Measurements from ENCODE around the gene RFNG.
A peak's percentile ranks its signal among the peaks of the same experiment; 100 is the strongest.

The RFNG gene

GRCh38 chr17:82065638-82066303 is 14.2 kb upstream of the RFNG start, which contains the start of gene DUS1L:
TSS of gene DUS1L (minus strand) at chr17:82065804. CDS start at chr17:82065059, 745 bp downstream.
- Mint-ChIP-seq H3K9me3 (no peaks in the 10 kb centered on the region), H3K27me3 (ENCODE audit: low read depth) (no peaks in the 10 kb centered on the region), H3K4me1 (no peaks in the 10 kb centered on the region), H3K27ac (peak within 1 kb of the TSS; percentile 27 to 84 (median 65)), H3K36me3 (ENCODE audit: low read depth) (no peaks in the 10 kb centered on the region), H3K4me3 (peak within 1 kb of the TSS; percentile 82 to 89 (median 86))
- TF ChIP-seq, protein P1, sequence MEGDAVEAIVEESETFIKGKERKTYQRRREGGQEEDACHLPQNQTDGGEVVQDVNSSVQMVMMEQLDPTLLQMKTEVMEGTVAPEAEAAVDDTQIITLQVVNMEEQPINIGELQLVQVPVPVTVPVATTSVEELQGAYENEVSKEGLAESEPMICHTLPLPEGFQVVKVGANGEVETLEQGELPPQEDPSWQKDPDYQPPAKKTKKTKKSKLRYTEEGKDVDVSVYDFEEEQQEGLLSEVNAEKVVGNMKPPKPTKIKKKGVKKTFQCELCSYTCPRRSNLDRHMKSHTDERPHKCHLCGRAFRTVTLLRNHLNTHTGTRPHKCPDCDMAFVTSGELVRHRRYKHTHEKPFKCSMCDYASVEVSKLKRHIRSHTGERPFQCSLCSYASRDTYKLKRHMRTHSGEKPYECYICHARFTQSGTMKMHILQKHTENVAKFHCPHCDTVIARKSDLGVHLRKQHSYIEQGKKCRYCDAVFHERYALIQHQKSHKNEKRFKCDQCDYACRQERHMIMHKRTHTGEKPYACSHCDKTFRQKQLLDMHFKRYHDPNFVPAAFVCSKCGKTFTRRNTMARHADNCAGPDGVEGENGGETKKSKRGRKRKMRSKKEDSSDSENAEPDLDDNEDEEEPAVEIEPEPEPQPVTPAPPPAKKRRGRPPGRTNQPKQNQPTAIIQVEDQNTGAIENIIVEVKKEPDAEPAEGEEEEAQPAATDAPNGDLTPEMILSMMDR (IDR thresholded peaks at IDR 0.05; ENCODE audit: unreplicated experiment in 3 of 3), result no peak

- no peaks in the 10 kb centered on the region for H3K4me1 Mint-ChIP-seq
- no peak overlapping the region for H3K27ac Mint-ChIP-seq
- peak overlapping the region; percentile 68 to 75 (median 69) for H3K4me3 Mint-ChIP-seq
- H3K36me3 Mint-ChIP-seq (ENCODE audit: low read depth), result peaks cover 1% of the 10 kb centered on the region
- H3K27me3 Mint-ChIP-seq (ENCODE audit: low read depth), result no peaks in the 10 kb centered on the region
- H3K9me3 Mint-ChIP-seq, result no peaks in the 10 kb centered on the region
- TF ChIP-seq, protein P1 (IDR thresholded peaks at IDR 0.05; ENCODE audit: unreplicated experiment in 3 of 3), result no peak
These were observed 13.6 kb upstream of the RFNG start for GRCh38 chr17:82065193-82065637.

- TF ChIP-seq, protein P1 (IDR thresholded peaks at IDR 0.05; ENCODE audit: unreplicated experiment in 3 of 3), result no peak
- Mint-ChIP-seq H3K36me3 (ENCODE audit: low read depth) (peaks cover 3% of the 10 kb centered on the region), H3K27ac (no peak overlapping the region), H3K9me3 (no peaks in the 10 kb centered on the region), H3K4me3 (peak overlapping the region; percentile 68 to 76 (median 75)), H3K4me1 (no peaks in the 10 kb centered on the region), H3K27me3 (ENCODE audit: low read depth) (no peaks in the 10 kb centered on the region)
These were observed 13.0 kb upstream of the RFNG start for GRCh38 chr17:82064433-82065192.

DNA sequence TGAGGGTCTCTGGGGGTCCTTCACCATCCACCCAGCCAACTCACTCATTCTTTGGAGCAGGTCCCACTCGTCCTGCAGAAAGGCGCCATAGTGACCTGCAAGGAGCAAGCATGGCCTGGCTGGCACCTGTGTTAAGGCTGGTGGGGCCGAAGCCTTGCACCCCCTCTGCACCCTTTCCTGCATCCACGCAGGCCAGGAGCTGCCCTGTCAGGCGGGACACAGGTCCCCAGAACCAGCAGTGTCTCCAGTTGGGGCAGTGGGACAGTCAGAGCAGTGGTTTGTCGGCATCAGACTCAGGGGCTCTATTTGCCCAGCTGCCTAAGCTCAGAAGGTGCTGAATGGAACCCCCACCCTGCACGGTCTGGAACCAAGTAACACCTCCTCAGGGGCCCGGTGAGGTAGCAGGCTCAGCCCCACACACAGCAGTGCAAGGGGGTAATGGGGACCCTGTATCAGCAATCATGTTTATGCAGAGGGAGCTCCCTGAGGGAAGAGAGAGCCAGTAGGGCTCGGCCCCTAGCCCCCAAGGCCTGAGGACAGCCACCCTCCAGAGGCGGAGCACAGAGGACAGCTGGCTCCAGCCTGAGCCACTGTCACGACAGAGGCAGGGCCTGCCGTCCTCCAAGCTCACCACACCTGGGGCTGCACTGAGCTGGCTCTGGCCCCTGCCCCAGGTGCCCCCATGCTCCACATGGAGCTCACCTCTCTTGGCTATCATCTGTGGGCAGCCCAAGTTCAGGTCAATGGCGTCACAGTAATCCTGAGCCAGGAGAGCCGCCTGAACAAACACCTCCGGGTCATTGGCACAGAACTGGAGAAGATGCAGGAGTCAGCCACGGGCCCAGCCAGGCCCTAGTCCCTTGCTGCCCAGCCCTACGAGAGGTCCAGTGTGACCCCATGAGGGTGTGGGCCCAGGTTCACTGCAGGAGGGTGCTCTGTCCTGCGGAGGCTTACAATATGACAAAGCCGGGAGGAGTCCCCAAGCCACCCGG is 12.1 kb upstream of the RFNG start:
- TF ChIP-seq, protein P1 (IDR thresholded peaks at IDR 0.05; ENCODE audit: unreplicated experiment in 3 of 3), result no peak
- no peaks in the 10 kb centered on the region for H3K9me3 Mint-ChIP-seq
- H3K4me1 Mint-ChIP-seq, result no peaks in the 10 kb centered on the region
- H3K27ac Mint-ChIP-seq, result no peak overlapping the region
- peak overlapping the region; percentile 68 to 76 (median 75) for H3K4me3 Mint-ChIP-seq
- H3K27me3 Mint-ChIP-seq (ENCODE audit: low read depth), result no peaks in the 10 kb centered on the region
- H3K36me3 Mint-ChIP-seq (ENCODE audit: low read depth), result peaks cover 3% of the 10 kb centered on the region

- TF ChIP-seq, protein P1 (IDR thresholded peaks at IDR 0.05; ENCODE audit: unreplicated experiment in 3 of 3), result no peak
- Mint-ChIP-seq H3K27ac (no peak overlapping the region), H3K27me3 (ENCODE audit: low read depth) (no peaks in the 10 kb centered on the region), H3K36me3 (ENCODE audit: low read depth) (peaks cover 5% of the 10 kb centered on the region), H3K4me3 (no peak overlapping the region), H3K4me1 (no peaks in the 10 kb centered on the region), H3K9me3 (no peaks in the 10 kb centered on the region)
These were observed 11.4 kb upstream of the RFNG start for GRCh38 chr17:82062984-82063368.

Measured in nephron (organoid).